ENCODE results near the gene ADRB2.

DNA sequence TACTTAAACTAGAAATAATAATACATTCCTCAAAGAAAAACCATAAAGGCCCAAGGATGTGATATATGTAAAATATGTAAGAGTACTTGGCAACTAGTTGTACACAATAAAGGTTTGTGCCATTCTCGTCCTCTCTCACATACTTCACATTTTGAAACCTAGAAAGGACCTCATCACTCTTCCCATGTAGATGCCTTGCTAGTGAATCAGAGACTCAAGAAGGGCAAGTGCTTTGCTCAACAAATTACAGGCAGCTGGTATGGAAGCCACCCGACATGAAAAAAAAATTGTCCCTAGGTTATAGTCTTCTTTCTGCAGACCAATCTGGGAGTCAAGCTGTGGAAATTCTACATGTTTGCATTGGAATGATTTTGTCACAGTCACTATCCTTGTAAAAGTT, 31.7 kb downstream of the ADRB2 start:
- TF ChIP-seq POLR2AphosphoS5 (IDR thresholded peaks at IDR 0.05; ENCODE audit: low read depth, low read length) (no peak), TCF7L2 (IDR thresholded peaks at IDR 0.05; ENCODE audit: low read depth, low read length) (no peak), SIN3A (IDR thresholded peaks at IDR 0.05; ENCODE audit: borderline replicate concordance, insufficient read depth, low read depth, low read length) (no peak)
- TF ChIP-seq, protein P1, sequence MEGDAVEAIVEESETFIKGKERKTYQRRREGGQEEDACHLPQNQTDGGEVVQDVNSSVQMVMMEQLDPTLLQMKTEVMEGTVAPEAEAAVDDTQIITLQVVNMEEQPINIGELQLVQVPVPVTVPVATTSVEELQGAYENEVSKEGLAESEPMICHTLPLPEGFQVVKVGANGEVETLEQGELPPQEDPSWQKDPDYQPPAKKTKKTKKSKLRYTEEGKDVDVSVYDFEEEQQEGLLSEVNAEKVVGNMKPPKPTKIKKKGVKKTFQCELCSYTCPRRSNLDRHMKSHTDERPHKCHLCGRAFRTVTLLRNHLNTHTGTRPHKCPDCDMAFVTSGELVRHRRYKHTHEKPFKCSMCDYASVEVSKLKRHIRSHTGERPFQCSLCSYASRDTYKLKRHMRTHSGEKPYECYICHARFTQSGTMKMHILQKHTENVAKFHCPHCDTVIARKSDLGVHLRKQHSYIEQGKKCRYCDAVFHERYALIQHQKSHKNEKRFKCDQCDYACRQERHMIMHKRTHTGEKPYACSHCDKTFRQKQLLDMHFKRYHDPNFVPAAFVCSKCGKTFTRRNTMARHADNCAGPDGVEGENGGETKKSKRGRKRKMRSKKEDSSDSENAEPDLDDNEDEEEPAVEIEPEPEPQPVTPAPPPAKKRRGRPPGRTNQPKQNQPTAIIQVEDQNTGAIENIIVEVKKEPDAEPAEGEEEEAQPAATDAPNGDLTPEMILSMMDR (IDR thresholded peaks at IDR 0.05): no peak
- TF ChIP-seq, protein P2, sequence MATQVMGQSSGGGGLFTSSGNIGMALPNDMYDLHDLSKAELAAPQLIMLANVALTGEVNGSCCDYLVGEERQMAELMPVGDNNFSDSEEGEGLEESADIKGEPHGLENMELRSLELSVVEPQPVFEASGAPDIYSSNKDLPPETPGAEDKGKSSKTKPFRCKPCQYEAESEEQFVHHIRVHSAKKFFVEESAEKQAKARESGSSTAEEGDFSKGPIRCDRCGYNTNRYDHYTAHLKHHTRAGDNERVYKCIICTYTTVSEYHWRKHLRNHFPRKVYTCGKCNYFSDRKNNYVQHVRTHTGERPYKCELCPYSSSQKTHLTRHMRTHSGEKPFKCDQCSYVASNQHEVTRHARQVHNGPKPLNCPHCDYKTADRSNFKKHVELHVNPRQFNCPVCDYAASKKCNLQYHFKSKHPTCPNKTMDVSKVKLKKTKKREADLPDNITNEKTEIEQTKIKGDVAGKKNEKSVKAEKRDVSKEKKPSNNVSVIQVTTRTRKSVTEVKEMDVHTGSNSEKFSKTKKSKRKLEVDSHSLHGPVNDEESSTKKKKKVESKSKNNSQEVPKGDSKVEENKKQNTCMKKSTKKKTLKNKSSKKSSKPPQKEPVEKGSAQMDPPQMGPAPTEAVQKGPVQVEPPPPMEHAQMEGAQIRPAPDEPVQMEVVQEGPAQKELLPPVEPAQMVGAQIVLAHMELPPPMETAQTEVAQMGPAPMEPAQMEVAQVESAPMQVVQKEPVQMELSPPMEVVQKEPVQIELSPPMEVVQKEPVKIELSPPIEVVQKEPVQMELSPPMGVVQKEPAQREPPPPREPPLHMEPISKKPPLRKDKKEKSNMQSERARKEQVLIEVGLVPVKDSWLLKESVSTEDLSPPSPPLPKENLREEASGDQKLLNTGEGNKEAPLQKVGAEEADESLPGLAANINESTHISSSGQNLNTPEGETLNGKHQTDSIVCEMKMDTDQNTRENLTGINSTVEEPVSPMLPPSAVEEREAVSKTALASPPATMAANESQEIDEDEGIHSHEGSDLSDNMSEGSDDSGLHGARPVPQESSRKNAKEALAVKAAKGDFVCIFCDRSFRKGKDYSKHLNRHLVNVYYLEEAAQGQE (IDR thresholded peaks at IDR 0.05; ENCODE audit: insufficient read depth in 1 of 2, low read depth in 2 of 2, low read length in 1 of 2): no peak

All from Panc1 (cell line).